ENCODE results near the gene BARD1. TPM values are rescaled to one million over a fixed set of nuclear protein-coding genes. Genes with fewer than 3 reads are reported as not detected.

The BARD1 gene
- 10 to 100 TPM in 3 of 8 experiments, 1 to 10 TPM in 4, under 1 TPM in 1; 0.92 to 30.7 (median 9.5) TPM for total RNA-seq

DNA sequence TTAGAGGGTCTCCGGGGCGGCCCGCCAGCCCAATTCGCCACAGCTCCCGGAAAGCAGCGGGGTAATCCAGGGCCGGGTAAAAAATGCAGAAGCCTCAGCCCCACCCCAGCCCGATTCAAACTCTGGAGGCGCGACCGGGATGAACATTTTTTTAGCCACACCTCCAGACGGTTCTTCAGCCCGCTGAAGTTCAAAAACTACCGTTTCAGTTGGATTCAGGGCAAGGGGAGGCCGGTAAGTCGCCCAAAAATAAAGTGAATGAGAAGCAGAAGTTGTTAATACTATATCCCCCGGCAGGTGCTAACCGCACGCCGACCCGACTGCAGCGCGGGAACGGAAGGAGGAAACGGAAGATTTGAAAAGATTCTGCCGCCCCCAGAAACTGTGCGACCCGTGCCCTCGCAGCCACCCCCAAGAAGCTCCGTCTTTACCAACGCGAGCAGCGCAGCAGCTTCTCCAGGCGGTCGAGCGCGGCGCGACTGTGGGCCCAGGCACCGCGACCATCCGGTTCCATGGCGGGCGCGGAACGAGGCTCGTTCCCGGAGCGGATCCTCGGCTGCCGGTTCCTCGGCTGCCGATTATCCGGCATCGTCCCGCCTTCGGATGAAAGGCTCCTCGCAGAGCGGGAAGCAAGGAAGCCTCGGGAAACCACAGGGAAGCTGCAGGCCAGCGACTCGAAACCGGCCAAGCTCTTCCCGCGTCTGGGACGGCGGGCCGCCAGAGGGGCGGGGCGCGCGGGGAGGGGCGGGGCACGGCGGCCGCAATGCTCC is at the start of gene BARD1:
TSS of gene BARD1 (minus strand) at position 703 of the 770 bp plus-strand sequence. CDS start at position 589, 114 bp downstream.
- Histone ChIP-seq H3K4me1 (replicated peaks in 1 of 2) (peaks cover 3 to 5% of the 10 kb centered on the region in 2 donors), H3K4me3 (peak within 1 kb of the TSS; percentile 39 to 85 (median 55)), H3K27ac (peak within 1 kb of the TSS in 1 of 2 donors; percentile 47)
- in situ Hi-C loops (cut with MboI; ENCODE audit: low pct_unique_long_range_greater_than_20kb in 2 of 9, low sequenced_read_pairs in 9 of 9, unreplicated experiment in 9 of 9) = no loop called here
- 0 to 4% (median 1%) methylated on average over 1 to 22 of the region's 76 CpGs; no CpG with 5 or more reads in 3 of the 10 experiments for WGBS, 10 experiments
- ATAC-seq (replicated peaks in 6 of 8) = peak; percentile 21 to 42 (median 33)

DNA sequence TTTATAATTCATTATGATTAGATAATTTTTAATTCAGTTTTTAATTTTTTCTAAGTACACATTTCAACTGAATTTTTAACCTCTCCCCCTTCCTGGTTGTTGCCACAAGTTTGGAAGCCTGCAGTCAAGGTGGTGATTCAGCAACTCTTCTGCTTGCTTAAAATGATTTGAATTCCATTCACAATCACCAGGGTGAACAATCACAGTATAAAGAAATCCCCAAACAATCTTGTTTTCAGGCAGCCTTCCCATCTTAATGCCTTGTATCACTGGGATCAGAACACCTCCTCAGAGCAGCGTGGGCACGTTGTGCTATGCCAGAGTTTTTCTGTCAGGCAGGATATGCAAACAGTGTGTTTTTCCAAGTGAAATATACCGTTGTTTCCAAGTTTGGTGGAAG is 46.7 kb upstream of the BARD1 start:
- peak in 4 of 8 experiments; percentile 37 to 92 (median 41) for ATAC-seq (replicated peaks in 6 of 8)
- Histone ChIP-seq H3K4me1 (replicated peaks in 1 of 2) (no peaks in the 10 kb centered on the region), H3K27ac (no peak overlapping the region), H3K4me3 (no peak overlapping the region)
- in situ Hi-C loops (cut with MboI; ENCODE audit: low pct_unique_long_range_greater_than_20kb in 2 of 9, low sequenced_read_pairs in 9 of 9, unreplicated experiment in 9 of 9) = no loop called here
- 13 to 94% (median 63%) methylated on average over 1 to 3 of the region's 3 CpGs; no CpG with 5 or more reads in 3 of the 10 experiments for WGBS, 10 experiments

DNA sequence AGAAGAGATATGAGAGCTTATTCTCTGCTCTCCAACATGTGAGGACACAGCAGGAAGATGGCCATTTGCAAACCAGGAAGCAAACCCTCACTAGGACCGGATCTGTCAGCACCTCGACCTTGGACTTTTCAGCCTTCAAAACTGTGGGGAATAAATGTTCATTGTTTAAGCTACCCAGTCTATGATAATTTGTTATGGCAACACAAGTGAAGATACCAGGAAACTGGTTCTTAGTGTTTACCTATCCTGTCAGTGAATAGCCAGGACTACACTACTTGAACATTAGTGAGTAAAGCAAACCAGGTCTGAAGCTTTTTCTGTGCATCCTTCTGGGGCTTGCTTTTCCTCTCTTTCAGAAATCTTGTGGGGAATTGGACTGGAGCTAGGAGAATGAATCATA is 44.4 kb upstream of the BARD1 start:
- in situ Hi-C loops (cut with MboI; ENCODE audit: low pct_unique_long_range_greater_than_20kb in 2 of 9, low sequenced_read_pairs in 9 of 9, unreplicated experiment in 9 of 9) = no loop called here
- ATAC-seq (replicated peaks in 6 of 8) = no peak

DNA sequence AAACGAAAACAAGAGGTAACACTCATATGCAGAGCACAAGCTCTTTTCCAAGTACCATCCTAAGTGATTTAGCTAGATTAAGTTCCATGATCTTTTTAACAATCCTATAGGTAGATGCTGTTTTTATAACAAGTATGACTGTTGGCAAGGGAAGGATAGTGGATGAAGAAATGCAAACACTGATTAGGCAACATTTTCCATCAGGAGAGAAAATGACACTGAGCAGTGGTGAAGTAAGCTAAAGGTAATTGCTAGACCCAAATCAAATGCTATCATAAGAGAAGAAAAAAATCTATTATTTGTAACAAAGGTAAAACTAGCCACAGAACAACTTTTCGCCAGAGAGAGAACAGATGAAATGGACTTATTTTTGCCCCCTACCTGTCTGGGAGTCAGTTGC is 34.3 kb upstream of the BARD1 start:
- no peak for ATAC-seq (replicated peaks in 6 of 8)
- in situ Hi-C loops (cut with MboI; ENCODE audit: low pct_unique_long_range_greater_than_20kb in 2 of 9, low sequenced_read_pairs in 9 of 9, unreplicated experiment in 9 of 9) = no loop called here
- Histone ChIP-seq H3K4me3 (no peak overlapping the region), H3K4me1 (replicated peaks in 1 of 2) (no peaks in the 10 kb centered on the region), H3K27ac (no peak overlapping the region)
- 14 to 100% (median 92%) methylated on average over 1 to 2 of the region's 2 CpGs; no CpG with 5 or more reads in 2 of the 10 experiments for WGBS, 10 experiments

More for the DNA sequence above, 44.4 kb upstream of the BARD1 start:
- Histone ChIP-seq H3K4me3 (no peak overlapping the region), H3K4me1 (replicated peaks in 1 of 2) (no peaks in the 10 kb centered on the region), H3K27ac (no peak overlapping the region)
- WGBS, 10 experiments = 36 to 100% (median 80%) methylated on average over 1 to 2 of the region's 2 CpGs; no CpG with 5 or more reads in 4 of the 10 experiments

DNA sequence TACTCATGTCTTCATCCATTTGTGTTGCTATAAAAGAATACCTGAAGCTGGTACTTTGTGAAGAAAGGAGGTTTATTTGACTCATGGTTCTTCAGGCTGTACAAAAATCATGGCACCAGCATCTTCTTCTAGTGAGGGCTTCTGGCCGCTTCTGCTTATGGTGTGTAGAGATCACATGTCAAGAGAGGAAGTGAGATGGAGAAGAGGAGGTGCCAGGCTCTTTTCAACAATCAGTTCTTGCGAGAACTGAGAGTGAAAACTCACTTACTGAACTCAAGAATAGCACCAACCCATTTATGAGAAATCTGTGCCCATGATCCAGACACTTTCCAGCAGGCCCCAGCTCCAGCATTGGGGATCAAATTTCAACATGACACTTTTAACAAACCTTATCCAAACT is 30.0 kb upstream of the BARD1 start:
- no peak for ATAC-seq (replicated peaks in 6 of 8)
- in situ Hi-C loops (cut with MboI; ENCODE audit: low pct_unique_long_range_greater_than_20kb in 2 of 9, low sequenced_read_pairs in 9 of 9, unreplicated experiment in 9 of 9) = no loop called here
- WGBS, 10 experiments = 43 to 100% (median 89%) methylated on average over 1 to 2 of the region's 2 CpGs; no CpG with 5 or more reads in 4 of the 10 experiments
- no peak overlapping the region for H3K27ac ChIP-seq
- H3K4me1 ChIP-seq (replicated peaks in 1 of 2) = no peaks in the 10 kb centered on the region
- no peak overlapping the region for H3K4me3 ChIP-seq

DNA sequence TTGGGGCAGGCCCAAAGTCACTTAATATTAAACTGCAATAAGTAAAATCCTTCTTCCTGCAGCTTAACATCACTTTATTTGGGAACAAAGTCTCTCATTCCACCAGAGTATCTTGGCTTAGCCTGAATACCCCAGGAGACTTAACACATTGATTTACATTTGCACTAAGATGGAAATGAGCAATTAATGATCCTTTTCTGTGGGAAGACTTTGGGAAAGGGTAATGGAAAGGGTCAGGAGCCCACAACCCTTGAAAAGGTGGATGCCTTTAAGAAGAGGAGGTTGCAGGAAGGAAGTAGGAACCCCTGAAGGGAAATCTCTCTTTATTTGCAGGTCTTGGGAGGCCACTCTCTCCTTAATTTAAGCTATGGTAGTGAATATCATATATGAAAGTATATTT is 28.0 kb upstream of the BARD1 start:
- ATAC-seq (replicated peaks in 6 of 8) = no peak
- H3K27ac ChIP-seq = no peak overlapping the region
- no peaks in the 10 kb centered on the region for H3K4me1 ChIP-seq (replicated peaks in 1 of 2)
- no peak overlapping the region for H3K4me3 ChIP-seq
- in situ Hi-C loops (cut with MboI; ENCODE audit: low pct_unique_long_range_greater_than_20kb in 2 of 9, low sequenced_read_pairs in 9 of 9, unreplicated experiment in 9 of 9) = no loop called here

DNA sequence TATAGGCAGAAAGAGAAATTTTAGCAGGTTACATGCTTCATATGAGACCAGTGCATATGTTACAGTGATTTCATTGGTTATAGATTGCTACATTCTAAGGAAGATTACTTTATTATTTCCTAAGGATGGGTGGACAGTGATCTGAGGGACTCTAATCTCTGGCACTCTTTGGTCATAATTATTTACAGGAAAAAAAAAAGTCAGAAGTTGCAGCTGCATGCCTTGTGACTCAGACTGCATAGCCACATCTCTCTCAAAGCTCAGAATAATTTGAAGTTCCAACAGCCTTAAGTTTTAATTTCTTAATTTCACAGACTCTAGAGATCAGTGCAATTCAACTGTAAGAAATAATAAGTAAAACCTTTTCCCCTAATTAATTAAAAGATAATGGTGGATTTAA is 27.1 kb upstream of the BARD1 start:
- in situ Hi-C loops (cut with MboI; ENCODE audit: low pct_unique_long_range_greater_than_20kb in 2 of 9, low sequenced_read_pairs in 9 of 9, unreplicated experiment in 9 of 9) = no loop called here
- ATAC-seq (replicated peaks in 6 of 8) = peak in 2 of 8 experiments; percentile 60 to 83
- Histone ChIP-seq H3K27ac (no peak overlapping the region), H3K4me1 (replicated peaks in 1 of 2) (no peaks in the 10 kb centered on the region), H3K4me3 (no peak overlapping the region)

DNA sequence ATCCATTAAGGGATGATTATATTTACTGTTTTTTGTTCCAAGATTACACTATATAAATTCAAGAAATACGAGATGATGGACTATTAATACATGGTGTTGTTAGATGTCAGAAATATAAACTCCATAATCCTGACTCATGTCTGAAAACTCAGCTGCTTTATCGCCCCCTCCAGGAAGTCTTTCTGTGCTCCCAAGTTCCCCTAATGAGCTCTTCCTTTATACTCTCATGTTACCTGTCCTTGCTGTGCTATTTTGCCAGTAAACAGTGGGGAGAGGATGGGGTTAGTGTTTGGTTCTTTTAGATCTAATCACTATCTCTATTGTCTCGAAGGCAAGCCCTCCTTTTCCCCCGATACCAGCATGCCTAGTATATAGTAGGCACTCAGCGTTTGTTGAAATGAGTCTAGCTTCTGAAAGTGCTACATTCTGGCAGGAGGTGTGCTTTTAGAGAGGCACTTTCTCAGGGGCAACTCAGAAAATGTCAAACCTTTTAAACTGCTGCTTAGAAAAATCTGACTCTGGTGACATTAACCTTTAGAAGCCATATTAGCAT is 21.4 kb upstream of the BARD1 start:
- peak in 3 of 8 experiments; percentile 29 to 49 (median 38) for ATAC-seq (replicated peaks in 6 of 8)
- WGBS, 10 experiments = 17 to 100% (median 67%) methylated on average over 1 to 5 of the region's 5 CpGs; no CpG with 5 or more reads in 2 of the 10 experiments
- H3K4me1 ChIP-seq (replicated peaks in 1 of 2) = no peaks in the 10 kb centered on the region
- in situ Hi-C loops (cut with MboI; ENCODE audit: low pct_unique_long_range_greater_than_20kb in 2 of 9, low sequenced_read_pairs in 9 of 9, unreplicated experiment in 9 of 9) = no loop called here
- no peak overlapping the region for H3K27ac ChIP-seq
- H3K4me3 ChIP-seq = no peak overlapping the region

DNA sequence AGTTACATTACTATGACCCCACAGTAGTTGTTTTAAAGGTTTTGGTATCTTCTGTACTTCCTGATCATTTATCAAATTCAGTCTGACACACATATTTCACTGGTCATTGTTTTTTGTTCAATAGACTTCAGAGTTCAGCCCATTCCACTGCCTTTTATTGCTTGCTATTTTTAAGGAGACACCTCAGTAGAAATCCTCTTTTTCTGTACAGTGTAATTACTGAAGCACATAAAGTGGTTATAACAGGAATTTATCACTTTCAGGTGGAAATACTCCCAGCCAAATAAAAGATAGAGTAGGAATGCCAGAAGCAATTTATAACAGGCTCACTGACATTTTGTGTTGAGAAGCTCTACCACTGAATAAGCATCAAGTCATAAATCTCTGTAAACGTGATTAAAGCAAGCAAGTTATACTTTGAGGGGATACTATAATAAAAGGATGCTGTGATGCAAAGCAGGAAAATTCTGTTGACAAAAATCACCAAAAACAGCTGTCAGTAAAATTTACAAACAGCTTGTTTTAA is 6.6 kb upstream of the BARD1 start:
- peak in 2 of 8 experiments; percentile 31 to 36 for ATAC-seq (replicated peaks in 6 of 8)
- 0 to 67% (median 11%) methylated on average over 1 of the region's 1 CpG; no CpG with 5 or more reads in 3 of the 10 experiments for WGBS, 10 experiments
- H3K4me1 ChIP-seq (replicated peaks in 1 of 2) = peaks cover 7 to 8% of the 10 kb centered on the region in 2 donors
- no peak overlapping the region for H3K27ac ChIP-seq
- in situ Hi-C loops (cut with MboI; ENCODE audit: low pct_unique_long_range_greater_than_20kb in 2 of 9, low sequenced_read_pairs in 9 of 9, unreplicated experiment in 9 of 9) = no loop called here
- no peak overlapping the region for H3K4me3 ChIP-seq

DNA sequence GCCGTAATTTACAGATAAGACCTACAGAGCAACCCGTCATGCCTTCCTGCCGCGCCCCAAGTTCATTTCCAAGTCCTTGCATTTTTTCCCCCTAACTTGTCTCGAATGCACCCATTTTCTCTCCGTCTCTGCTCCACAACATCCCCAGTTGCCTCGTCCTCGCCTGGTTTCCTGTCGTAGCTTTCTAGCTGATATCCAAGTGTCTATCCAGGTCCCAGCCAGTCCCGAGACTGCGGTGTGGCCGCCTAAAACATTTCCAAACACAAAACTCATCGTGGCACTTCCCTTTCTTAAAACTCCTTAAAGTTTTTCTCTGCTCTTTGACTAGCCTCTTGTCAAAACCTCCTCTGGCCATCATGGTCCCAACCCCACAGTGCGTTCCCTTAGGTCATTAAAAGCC is 1.2 kb upstream of the BARD1 start:
- peak overlapping the region; percentile 39 to 85 (median 55) for H3K4me3 ChIP-seq
- ATAC-seq (replicated peaks in 6 of 8) = no peak
- H3K4me1 ChIP-seq (replicated peaks in 1 of 2) = peaks cover 3 to 5% of the 10 kb centered on the region in 2 donors
- in situ Hi-C loops (cut with MboI; ENCODE audit: low pct_unique_long_range_greater_than_20kb in 2 of 9, low sequenced_read_pairs in 9 of 9, unreplicated experiment in 9 of 9) = no loop called here
- 20 to 100% (median 85%) methylated on average over 2 to 12 of the region's 14 CpGs for WGBS, 10 experiments
- no peak overlapping the region for H3K27ac ChIP-seq

DNA sequence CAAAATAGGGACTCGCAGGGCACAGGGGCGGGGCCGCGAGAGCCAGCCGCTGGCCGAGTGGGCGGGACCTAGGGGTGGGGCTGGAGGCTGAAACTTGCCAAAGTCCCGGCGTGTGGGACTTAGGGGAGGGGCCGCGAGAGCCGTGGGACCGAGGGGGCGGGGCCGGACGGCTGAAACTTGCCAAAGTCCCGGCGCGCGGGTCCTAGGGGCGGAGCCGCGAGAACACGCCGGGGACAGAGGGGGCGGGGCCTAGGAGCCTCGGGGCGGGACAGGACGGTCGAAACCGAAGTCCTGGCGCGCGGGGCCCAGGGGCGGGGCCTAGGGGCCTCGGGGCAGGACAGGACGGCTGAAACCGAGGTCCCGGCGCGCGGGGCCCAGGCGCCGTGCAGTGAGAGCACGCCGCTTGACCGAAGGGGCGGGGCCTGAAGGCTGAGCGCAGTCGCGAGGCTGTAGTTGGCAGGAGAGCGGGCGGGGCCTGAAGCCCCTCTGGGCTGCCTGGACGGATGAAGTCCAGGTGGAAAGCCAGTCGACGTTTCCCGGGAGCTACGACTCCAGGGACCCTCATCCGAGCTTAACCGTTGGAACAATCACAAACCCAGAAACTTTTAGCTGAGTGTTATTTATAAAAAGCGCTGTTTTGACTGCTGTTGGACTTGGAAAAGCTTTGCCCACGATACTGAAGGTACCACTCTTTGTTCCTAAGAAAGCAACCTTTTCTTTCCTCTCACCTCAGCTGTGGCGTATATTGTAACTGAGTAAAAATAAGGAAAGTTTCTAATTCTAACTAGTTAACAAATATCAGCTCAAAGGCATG is 475 bp upstream of the BARD1 start:
- 0 to 36% (median 20%) methylated on average over 1 to 10 of the region's 63 CpGs; no CpG with 5 or more reads in 1 of the 10 experiments for WGBS, 10 experiments

DNA sequence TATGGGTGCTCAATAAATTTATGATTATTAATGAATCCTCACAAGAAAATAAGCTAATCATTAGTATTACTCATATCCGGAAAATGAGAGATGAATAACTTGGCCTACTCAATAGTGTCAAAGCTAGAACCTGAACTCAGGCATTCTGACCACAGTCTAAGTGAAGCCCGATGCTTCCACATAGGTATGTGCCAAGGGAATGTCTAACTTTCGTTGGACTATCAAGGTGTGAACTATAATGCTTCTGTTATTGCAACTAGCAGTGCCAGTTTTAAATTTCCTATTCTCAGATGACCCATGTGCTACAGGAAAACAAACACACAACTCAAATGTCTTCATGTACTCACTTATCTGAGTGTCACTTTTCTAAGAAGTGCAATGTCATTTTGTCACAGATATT is 1.8 kb downstream of the BARD1 start:
- ATAC-seq (replicated peaks in 6 of 8) = no peak
- H3K4me1 ChIP-seq (replicated peaks in 1 of 2) = peaks cover 3 to 5% of the 10 kb centered on the region in 2 donors
- in situ Hi-C loops (cut with MboI; ENCODE audit: low pct_unique_long_range_greater_than_20kb in 2 of 9, low sequenced_read_pairs in 9 of 9, unreplicated experiment in 9 of 9) = no loop called here
- 0 to 57% (median 10%) methylated on average over 1 to 3 of the region's 3 CpGs; no CpG with 5 or more reads in 2 of the 10 experiments for WGBS, 10 experiments
- no peak overlapping the region for H3K27ac ChIP-seq
- H3K4me3 ChIP-seq = peak overlapping the region; percentile 39 to 85 (median 55)

More for the DNA sequence above, 475 bp upstream of the BARD1 start:
- peaks cover 3 to 5% of the 10 kb centered on the region in 2 donors for H3K4me1 ChIP-seq (replicated peaks in 1 of 2)
- ATAC-seq (replicated peaks in 6 of 8) = peak; percentile 85 to 95 (median 94)
- peak overlapping the region in 1 of 2 donors; percentile 8 for H3K27ac ChIP-seq
- H3K4me3 ChIP-seq = peak overlapping the region; percentile 39 to 85 (median 55)
- in situ Hi-C loops (cut with MboI; ENCODE audit: low pct_unique_long_range_greater_than_20kb in 2 of 9, low sequenced_read_pairs in 9 of 9, unreplicated experiment in 9 of 9) = no loop called here

Data from motor neuron (in vitro differentiated cells).